ENCODE data around the gene RECK.

DNA sequence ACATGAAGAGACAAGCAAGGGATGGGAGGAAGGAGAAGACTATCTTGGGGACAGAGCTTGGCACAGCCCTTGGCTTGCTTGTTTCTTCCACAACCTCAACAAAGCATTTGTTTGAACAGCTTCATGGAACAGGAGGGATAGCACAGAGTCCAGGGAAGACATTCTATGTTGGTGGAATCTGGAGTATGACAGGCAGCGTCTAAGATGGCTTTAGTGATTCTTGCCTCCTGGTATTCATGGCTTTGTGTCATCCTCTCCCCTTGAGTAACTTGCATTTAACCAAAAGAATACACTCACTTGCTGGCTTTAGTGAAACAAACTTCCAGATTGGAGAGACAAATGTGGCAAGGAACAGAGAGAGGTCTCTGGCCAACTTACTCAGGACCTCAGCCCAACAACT is 30.8 kb upstream of the RECK start:
- no peak for TF ChIP-seq POLR2A (IDR thresholded peaks at IDR 0.05)
- TF ChIP-seq, protein P1, sequence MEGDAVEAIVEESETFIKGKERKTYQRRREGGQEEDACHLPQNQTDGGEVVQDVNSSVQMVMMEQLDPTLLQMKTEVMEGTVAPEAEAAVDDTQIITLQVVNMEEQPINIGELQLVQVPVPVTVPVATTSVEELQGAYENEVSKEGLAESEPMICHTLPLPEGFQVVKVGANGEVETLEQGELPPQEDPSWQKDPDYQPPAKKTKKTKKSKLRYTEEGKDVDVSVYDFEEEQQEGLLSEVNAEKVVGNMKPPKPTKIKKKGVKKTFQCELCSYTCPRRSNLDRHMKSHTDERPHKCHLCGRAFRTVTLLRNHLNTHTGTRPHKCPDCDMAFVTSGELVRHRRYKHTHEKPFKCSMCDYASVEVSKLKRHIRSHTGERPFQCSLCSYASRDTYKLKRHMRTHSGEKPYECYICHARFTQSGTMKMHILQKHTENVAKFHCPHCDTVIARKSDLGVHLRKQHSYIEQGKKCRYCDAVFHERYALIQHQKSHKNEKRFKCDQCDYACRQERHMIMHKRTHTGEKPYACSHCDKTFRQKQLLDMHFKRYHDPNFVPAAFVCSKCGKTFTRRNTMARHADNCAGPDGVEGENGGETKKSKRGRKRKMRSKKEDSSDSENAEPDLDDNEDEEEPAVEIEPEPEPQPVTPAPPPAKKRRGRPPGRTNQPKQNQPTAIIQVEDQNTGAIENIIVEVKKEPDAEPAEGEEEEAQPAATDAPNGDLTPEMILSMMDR (IDR thresholded peaks at IDR 0.05 in 4 of 5, conservative IDR thresholded peaks at IDR 0.05 in 1 of 5) = no peak
